NCI-H774 (cell line): ENCODE data around the gene MEGF9.
"Not testable (repeated sequence)": the region's sequence is repeated elsewhere in the genome, so short reads cannot be mapped to it uniquely, and the experiment has no call there.

Experiments
- DNase-seq: peaks from one replicate; lab custom pipeline; 2025; lab: John Stamatoyannopoulos, UW

The MEGF9 gene

GRCh38 chr9:120655005-120655622 lies 59.2 kb downstream of the MEGF9 start:
- DNase-seq, result no peak

- no peak for DNase-seq
These were observed 60.0 kb downstream of the MEGF9 start for GRCh38 chr9:120654272-120654671.

GRCh38 chr9:120653762-120654161 lies 60.5 kb downstream of the MEGF9 start:
- no peak for DNase-seq

- no peak for DNase-seq
These were observed 61.3 kb downstream of the MEGF9 start for GRCh38 chr9:120652934-120653333.

GRCh38 chr9:120650352-120650751 lies 63.9 kb downstream of the MEGF9 start:
- no peak for DNase-seq

GRCh38 chr9:120648581-120649197 lies 65.6 kb downstream of the MEGF9 start:
- DNase-seq, result no peak

GRCh38 chr9:120646948-120647347 lies 67.3 kb downstream of the MEGF9 start:
- DNase-seq, result no peak

- DNase-seq, result no peak
These were observed 68.5 kb downstream of the MEGF9 start for GRCh38 chr9:120645760-120646159.

GRCh38 chr9:120643061-120643460 lies 71.2 kb downstream of the MEGF9 start:
- DNase-seq, result no peak

GRCh38 chr9:120642129-120642770 lies 72.0 kb downstream of the MEGF9 start:
- no peak for DNase-seq

GRCh38 chr9:120640874-120641273 lies 73.4 kb downstream of the MEGF9 start:
- not testable (repeated sequence) for DNase-seq

GRCh38 chr9:120640380-120640779 lies 73.9 kb downstream of the MEGF9 start:
- no peak for DNase-seq

GRCh38 chr9:120637919-120638318 lies 76.4 kb downstream of the MEGF9 start:
- DNase-seq, result no peak

GRCh38 chr9:120636194-120636957 lies 77.9 kb downstream of the MEGF9 start:
- DNase-seq, result no peak

GRCh38 chr9:120635011-120635410 lies 79.3 kb downstream of the MEGF9 start:
- no peak for DNase-seq

- no peak for DNase-seq
These were observed 83.9 kb downstream of the MEGF9 start for GRCh38 chr9:120630333-120630732.

GRCh38 chr9:120628925-120629497 lies 85.3 kb downstream of the MEGF9 start:
- DNase-seq, result not testable (repeated sequence)

- no peak for DNase-seq
These were observed 85.9 kb downstream of the MEGF9 start for GRCh38 chr9:120628207-120628924.

- no peak for DNase-seq
These were observed 87.2 kb downstream of the MEGF9 start for GRCh38 chr9:120627073-120627472.

GRCh38 chr9:120626512-120626911 lies 87.8 kb downstream of the MEGF9 start:
- DNase-seq, result no peak

- DNase-seq, result no peak
These were observed 89.0 kb downstream of the MEGF9 start for GRCh38 chr9:120625222-120625621.

GRCh38 chr9:120622790-120623189 lies 91.5 kb downstream of the MEGF9 start:
- DNase-seq, result no peak
